ENCODE data around the gene NUP93. TPM values are rescaled to one million over a fixed set of nuclear protein-coding genes. Genes with fewer than 3 reads are reported as not detected.

The NUP93 gene
- total and polyA plus RNA-seq, 9 of the 15 experiments (the other 6 are each of a cell fraction or from before 2014, with no cell fraction given): 92.0 to 162 (median 121) TPM

GRCh38 chr16:56780646-56781045 is 50.7 kb downstream of the NUP93 start:
- peaks cover 2% of the 10 kb centered on the region; the same call in 2 of the 3 replicates for H3K36me3 ChIP-seq (ENCODE audit: control insufficient read depth, insufficient read depth, low read length)
- WGBS (ENCODE audit: insufficient coverage, low coverage, missing lambda C conversion rate): 60% methylated on average over 3 of the region's 3 CpGs
- no peak overlapping the region for H3K4me2 ChIP-seq (ENCODE audit: insufficient read depth, low read length)
- no peaks in the 10 kb centered on the region for H3K27me3 ChIP-seq (ENCODE audit: control insufficient read depth in 2 of 2, insufficient read depth in 2 of 2, low read length in 2 of 2)
- in situ Hi-C loops (cut with MboI) (no loop called here), intact Hi-C loops (cut with micrococcal nuclease) (loop anchor here (10.0 kb wide), 1 partner anchor 206 kb away; no protein-coding TSS in a partner anchor)
- no peaks in the 10 kb centered on the region for H3K4me1 ChIP-seq (replicated peaks in 1 of 2; ENCODE audit: control insufficient read depth in 2 of 2, insufficient read depth in 2 of 2, low read length in 2 of 2)
- H3K79me2 ChIP-seq (ENCODE audit: control insufficient read depth, insufficient read depth, low read length): peaks cover 20% of the 10 kb centered on the region
- ATAC-seq (no peak), DNase-seq (ENCODE audit: extremely low read depth in 1 of 4, low spot score in 3 of 4) (no peak), FAIRE-seq (no peak)
- H3K9ac ChIP-seq (ENCODE audit: insufficient read depth in 1 of 2, low read depth in 2 of 2, low read length in 2 of 2): no peak overlapping the region
- H3K9me1 ChIP-seq (ENCODE audit: control insufficient read depth, insufficient read depth, low read length): no peaks in the 10 kb centered on the region
- TF ChIP-seq ZNF280A (IDR thresholded peaks at IDR 0.05; ENCODE audit: low read depth, partially characterized antibody) (no peak), SRF (CRISPR knock-in tag; IDR thresholded peaks at IDR 0.05) (no peak), MYBL2 (IDR thresholded peaks at IDR 0.05; ENCODE audit: low read depth) (no peak), MYBL2 (CRISPR knock-in tag; IDR thresholded peaks at IDR 0.05; ENCODE audit: borderline replicate concordance) (no peak), MAX (CRISPR knock-in tag; IDR thresholded peaks at IDR 0.05) (no peak), ESRRA (IDR thresholded peaks at IDR 0.05; ENCODE audit: borderline replicate concordance, low read depth) (peak; percentile 57; the same call in 1 of the 2 replicates), EP300 (IDR thresholded peaks at IDR 0.05; ENCODE audit: low read length) (no peak), SAFB2 (IDR thresholded peaks at IDR 0.05; ENCODE audit: borderline replicate concordance, low read depth, low read length, severe bottlenecking) (no peak), PTBP1 (IDR thresholded peaks at IDR 0.05; ENCODE audit: low read depth, low read length) (no peak), CEBPG (CRISPR knock-in tag; IDR thresholded peaks at IDR 0.05) (no peak), CEBPG (tag; conservative IDR thresholded peaks at IDR 0.05 in 1 of 2, IDR thresholded peaks at IDR 0.05 in 1 of 2) (0 out of 4 replicates have a peak, but pooled peaks of 1 of the 2 experiments have one; percentile 26), TAF7 (tag; IDR thresholded peaks at IDR 0.05) (no peak), ZNF586 (CRISPR knock-in tag; conservative IDR thresholded peaks at IDR 0.05) (no peak)
- H3K27ac ChIP-seq (ENCODE audit: extremely low read depth, low read depth, low read length): no peak overlapping the region
- CTCF ChIA-PET (ENCODE audit: low intra/inter-chr PET ratio): no interaction called here
- no peaks in the 10 kb centered on the region; the same call in 1 of the 2 replicates for H4K20me1 ChIP-seq (replicated peaks; ENCODE audit: control insufficient read depth, insufficient read depth, low read length)
- H2AFZ ChIP-seq (ENCODE audit: low read depth, low read length): no peak overlapping the region
- H3K4me3 ChIP-seq: no peak overlapping the region
- POLR2A ChIA-PET: interaction anchor here (1.4 kb wide), 1 partner anchor 13 kb away, joined by 3 read pairs; no protein-coding TSS in a partner anchor
- no peaks in the 10 kb centered on the region for H3K9me3 ChIP-seq (replicated peaks; ENCODE audit: control insufficient read depth, insufficient read depth, low read depth, low read length)
- no TSS peak for BruUV-seq (replicated peaks)

All from K562 (cell line).